ENCODE measurements around the gene P2RX3.
A peak's percentile ranks its signal among the peaks of the same experiment; 100 is the strongest.

The P2RX3 gene

DNA sequence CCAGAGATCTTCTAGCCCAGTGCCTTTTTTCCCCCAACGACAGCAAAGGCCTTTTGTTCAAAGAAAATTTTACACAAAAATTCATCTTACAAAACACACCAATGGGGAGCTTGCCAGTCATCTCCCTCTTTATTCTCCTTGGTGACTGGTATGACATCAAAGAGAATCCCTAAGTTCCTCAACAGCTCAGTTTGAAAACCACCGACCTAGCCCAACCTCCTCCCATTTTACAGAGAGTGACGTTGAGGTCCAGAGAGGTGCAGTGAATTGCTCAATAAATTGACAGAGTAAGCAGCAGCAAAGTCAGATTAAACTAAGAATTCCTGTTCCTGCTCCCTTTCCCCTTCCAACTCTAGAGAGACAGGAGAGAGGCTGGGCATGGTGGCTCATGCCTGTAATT, 81.0 kb downstream of the P2RX3 start:
- no peaks in the 10 kb centered on the region for H3K9me3 Mint-ChIP-seq
- H3K4me3 Mint-ChIP-seq = no peak overlapping the region
- H3K27me3 Mint-ChIP-seq = no peaks in the 10 kb centered on the region
- ATAC-seq (no peak), DNase-seq (no peak)
- H3K27ac Mint-ChIP-seq = peak overlapping the region in 1 of 2 donors; percentile 42
- H3K4me1 Mint-ChIP-seq = peaks cover 94% of the 10 kb centered on the region

- H3K27me3 Mint-ChIP-seq = no peaks in the 10 kb centered on the region
- DNase-seq (no peak), ATAC-seq (no peak)
- no peak overlapping the region for H3K4me3 Mint-ChIP-seq
- no peaks in the 10 kb centered on the region for H3K9me3 Mint-ChIP-seq
- H3K4me1 Mint-ChIP-seq = peaks cover 96% of the 10 kb centered on the region
- no peak overlapping the region for H3K27ac Mint-ChIP-seq
Measured at GRCh38 chr11:57421066-57421465, 82.9 kb downstream of the P2RX3 start.

GRCh38 chr11:57421805-57422204, 83.7 kb downstream of the P2RX3 start:
- Mint-ChIP-seq H3K9me3 (no peaks in the 10 kb centered on the region), H3K27me3 (no peaks in the 10 kb centered on the region), H3K27ac (peak overlapping the region in 1 of 2 donors; percentile 25), H3K4me3 (peak overlapping the region; percentile 4 to 29), H3K4me1 (peaks cover 91% of the 10 kb centered on the region)
- ATAC-seq (no peak), DNase-seq (no peak)

All from stimulated activated naive CD8-positive, alpha-beta T cell treated with anti-CD3 and anti-CD28 coated beads, Interleukin-15, amount 100 ng/mL, for 72 hours (primary cell).